Fibroblast of skin of scalp (primary cell): Measurements from ENCODE around the gene FCRL5.
"Not testable (repeated sequence)": the region's sequence is repeated elsewhere in the genome, so short reads cannot be mapped to it uniquely, and the experiment has no call there.

Experiments
- DNase-seq: peaks from one replicate; pipeline ENCODE4 v3.0.0-alpha.2; 2013

Gene FCRL5

DNA sequence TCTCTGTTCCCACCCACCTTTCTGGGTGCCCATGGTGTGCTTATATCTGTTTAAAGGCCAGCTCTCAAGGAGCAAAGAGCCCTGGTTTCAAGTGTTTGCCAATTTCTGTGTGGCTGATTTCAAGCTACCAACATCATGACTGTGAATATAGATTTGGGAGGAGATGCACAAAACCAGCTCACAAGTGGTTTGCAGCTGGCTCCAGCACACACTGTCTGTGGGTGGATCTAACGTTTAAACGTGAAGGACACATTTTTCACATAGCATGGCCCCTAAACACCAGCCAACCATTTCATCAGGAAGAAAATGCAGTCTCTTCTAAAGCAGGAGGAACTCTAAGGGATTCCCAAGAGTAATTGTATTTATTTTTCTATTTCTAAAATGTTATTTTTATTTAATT, 65.2 kb downstream of the FCRL5 start:
- DNase-seq, result no peak

DNA sequence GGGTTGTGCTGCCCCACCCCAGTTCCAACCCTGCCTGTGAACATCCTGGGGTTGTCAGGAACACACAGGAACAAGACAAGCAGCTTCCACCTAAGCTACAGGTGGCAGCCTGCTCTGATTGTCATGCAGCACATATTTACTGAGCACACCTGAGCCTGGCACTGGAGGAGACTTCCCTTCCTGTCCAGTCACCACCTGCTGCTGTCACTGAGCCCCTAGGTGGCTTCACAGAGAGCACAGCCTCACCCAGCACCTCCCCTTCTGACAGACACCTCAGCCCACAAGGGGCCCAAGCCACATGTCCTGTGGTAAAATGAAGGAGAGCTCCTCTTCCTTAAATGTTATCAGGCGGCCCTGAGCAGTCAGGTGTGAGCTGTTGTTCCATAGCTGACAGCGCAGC, 65.9 kb downstream of the FCRL5 start:
- DNase-seq, result not testable (repeated sequence)

DNA sequence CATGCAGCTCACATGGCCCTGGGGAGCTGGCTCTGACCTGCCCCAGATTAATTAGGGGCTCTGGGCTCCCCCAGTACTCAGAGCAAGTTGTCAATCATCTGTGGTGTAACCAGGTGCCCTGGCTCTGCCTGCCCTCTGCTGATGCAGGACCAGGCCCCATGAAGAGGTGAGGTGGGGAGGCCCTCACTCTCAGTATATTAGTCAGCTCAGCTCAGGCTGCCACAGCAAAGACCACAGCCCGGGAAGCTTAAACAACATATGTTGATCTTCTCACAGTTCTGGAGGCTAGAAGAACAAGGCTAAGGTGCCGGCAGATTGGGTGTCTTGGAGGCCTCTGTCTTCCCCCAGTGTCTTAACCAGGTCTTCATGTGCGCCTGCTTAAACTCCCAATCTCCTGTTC, 66.5 kb downstream of the FCRL5 start:
- DNase-seq, result no peak

DNA sequence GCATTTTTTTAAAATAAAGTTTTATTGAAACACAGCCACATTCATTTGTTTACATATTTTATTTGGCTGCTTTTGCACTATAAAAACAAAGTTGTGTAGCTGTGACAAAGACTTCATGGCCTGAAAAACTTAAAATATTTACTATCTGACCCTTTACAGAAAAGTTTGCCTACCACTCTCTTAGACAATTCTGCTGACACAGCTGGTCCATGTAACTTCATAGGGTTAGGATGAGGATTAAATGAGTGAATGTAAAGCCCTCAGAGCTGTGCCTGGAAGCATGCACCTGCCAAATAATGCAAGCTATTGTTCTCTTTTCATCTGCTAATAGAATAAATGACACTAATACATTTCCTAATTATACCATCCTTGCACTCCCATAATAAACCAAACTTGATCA, 67.7 kb downstream of the FCRL5 start:
- DNase-seq, result no peak

DNA sequence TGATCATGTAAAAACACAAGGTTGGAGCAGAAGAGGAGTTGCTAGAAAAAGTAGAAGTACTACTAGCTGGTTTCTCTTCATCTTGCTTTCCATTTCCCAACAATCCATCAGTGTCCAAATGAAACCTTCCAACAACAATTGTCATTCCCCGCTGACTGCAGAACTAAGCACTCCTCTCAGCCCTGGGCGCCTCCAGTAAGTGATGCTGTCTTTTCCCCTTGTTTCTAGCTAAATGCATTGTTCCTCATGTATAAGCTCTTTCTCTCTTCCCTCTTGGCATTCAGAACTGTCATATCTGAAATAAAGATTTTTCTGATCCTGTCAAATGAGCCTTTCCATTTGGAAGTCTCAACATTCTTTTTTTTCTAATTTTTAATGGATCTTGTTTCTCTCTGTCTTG, 68.7 kb downstream of the FCRL5 start:
- DNase-seq, result no peak

DNA sequence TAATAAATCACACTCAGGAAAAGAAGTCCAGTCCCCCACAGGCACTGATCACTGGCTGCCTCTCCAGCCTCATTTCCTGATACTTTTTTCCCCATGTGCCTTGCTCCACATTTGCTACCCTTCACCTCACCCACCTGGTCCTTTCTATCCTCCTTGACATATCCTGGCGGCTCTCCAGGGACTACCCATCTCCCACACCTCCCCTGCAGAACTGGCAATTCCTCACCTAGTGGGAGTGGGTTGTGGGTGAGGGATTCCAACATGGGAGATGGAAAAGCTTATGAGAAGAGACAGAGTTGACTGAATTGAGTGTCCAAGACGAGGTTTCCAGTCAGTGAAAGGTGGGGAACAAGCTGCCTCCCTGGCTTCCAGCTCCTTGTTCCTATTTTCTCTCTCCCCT, 69.6 kb downstream of the FCRL5 start:
- no peak for DNase-seq

DNA sequence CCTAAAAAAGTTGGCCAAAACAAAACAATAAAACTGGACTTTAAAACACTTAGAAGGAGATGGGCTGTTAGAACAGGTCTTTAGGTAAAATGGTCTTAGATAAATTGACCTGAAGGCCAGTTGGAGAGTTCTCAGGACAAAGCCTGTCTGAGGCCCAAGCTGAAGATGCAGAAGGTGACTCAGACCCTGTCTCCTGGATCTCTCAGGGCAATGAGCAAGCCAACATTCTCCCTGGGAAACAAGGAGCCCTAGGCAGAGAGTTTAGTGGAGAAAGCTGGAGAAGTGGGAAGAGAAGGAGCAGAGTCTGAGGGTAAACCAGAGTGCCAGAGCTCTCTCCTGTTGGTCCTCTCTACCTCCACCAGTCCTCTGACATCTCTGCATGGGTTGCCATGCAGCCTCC, 70.1 kb downstream of the FCRL5 start:
- DNase-seq, result no peak

DNA sequence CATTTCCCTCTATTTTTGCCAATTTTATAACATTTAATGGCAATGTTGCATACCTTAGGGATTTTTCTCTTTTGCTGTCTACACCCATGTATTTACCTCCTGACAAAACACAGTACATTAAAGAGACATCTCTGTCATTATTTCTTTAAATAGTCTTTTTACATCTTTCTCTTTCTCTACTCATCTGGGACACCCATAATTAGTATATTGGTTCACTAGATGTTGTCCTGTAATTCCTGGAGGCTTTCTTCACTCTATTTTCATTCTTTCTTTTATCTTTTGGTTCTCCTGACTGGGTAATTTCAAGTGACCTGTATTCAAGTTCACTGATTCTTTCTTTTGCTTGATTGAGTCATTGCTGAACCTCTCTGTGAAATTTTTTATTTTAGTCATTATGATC, 74.3 kb downstream of the FCRL5 start:
- DNase-seq, result no peak

DNA sequence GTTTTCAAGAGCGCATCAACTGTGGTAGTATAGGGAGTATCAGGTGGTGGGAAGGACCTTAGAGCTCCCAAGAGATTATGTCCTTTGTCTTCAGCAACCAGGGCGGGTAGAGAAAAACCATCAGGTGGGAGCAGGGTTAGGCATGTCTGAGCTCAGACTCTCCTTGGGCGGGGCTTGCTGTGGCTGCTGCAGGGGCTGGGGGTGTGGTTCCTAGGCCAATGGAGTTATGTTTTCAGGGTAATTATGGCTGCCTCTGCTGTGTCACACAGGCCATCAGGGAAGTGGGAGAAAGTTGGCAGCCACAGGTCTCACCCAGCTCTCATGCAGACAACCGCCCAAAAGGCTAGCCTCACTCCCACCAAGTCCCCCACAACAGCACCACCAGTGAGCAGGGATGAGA, 74.9 kb downstream of the FCRL5 start:
- DNase-seq, result no peak

DNA sequence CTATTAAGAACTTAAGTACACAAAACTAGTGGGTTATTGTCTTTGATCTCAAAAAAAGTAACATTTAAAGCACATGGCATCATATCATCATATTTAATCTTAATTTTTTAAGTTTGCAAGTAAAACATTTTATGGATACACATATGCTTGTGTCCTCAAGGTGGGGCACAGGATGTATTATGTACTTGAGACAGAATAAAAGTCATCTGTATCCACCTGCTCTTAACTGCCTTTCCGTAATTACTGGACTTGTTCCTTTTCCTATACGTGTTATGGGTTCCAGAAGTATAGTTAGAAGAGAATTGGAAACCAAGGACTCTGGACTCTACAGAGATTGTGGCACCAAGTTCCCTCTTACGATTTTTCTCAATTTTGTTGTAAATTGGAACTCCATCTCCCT, 79.4 kb downstream of the FCRL5 start:
- no peak for DNase-seq

DNA sequence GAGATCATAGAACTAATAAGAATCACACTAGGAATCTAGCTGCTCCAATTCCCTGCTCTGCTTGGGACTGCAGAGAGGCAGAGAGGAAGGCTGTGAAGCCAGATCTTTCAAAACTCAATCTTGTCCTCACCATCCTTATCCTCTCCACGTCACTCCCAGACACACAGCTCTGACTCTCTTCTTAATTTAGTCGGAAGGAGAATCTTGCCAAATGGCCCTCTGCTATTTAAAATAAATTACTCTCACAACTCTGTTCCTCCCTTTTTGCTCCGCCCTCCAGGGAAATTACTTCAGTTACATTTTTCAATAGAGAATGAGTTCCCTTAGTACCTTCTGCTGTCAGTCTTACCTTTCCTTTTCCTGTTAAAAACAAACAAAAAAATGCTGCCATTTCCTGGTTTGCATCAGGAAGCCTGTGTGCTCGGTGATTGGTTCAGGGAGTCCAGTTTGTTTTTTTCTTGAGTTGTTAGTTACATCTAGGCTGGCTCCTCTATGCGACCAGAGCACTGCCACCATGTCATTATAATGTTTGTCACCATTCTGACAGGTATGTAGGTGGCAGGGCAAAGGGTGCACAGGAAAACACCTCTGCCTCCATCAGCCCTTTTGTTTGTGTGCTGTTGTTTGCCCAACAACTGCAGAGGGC, 80.1 kb downstream of the FCRL5 start:
- no peak for DNase-seq

DNA sequence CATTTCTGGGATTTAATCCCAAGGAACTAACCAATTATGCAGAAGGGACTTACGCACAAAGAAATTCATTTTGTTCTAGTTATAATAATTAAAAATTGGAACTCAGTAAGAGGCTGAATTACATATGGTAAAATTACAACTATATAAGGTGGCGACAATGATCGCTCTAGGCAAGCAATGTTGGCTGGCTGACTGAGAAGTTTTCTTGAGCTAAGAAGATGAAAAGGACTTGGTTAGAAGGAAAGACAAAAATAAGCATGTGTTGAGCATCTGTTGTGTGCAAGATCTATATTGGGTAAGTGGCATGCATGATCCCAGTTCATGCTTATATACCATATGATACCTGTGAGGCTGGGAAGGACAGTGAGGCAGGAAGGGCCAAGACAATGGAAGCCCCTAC, 80.8 kb downstream of the FCRL5 start:
- no peak for DNase-seq

DNA sequence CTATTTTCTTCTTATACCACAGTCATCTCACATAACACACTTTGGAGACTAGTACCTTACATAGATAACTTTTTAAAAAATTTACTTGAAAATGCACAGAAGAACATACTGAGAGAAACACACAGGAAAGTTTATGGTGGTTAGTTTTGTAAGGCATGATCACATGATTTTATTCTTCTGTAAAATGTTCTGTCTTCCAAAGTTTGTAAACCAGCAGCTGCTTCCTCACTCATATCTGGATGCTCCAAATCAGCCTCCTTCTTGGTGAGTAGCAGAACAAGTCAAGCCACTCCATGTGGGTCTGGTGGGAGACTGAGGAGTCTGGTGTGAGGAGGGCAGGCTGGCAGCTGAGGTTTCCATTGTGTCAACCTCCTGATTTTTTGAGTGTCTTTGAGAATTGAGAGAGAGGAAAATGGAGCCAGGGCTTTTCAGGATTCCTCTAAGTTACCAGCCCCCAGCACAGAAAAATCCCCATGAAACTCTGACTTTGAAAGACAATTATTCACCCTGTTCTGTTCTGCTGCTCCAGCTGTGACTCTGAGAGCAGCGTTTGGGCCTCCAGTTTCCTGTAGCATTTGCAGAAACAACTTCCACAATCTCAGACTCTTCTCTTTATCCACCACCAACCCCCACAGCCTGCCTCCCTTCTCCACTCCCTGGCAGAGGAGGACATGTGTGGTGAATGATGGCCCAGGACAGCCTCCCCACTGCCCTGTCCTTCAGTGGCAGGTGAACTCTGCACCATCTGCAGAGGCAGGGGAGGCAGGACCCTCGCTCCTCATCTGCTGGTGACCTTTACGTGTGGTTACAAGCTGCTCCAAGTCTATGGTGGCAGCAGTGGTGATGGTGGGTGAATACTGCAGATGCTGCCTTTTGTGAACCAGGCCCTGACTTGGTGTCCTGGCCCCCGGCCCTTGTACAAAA, 82.3 kb downstream of the FCRL5 start:
- DNase-seq, result no peak

DNA sequence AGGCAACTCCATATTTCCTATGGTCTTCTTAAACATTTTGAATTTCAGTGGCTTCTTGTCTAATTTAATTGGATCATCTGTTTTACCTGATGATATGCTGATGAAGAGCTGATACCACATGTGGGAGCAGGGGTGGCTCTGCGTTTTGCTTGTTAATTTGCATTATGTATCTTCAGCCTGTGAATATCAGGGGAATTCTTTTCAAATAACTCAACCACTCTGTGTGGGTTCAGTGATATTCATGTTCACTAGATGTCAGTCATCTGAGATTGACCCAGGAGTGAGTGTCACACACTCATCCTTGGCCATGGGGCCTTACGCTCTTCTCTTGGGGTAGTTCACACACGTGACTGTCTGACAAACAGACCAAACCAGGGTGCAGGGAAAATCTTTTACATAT, 83.0 kb downstream of the FCRL5 start:
- DNase-seq, result no peak

DNA sequence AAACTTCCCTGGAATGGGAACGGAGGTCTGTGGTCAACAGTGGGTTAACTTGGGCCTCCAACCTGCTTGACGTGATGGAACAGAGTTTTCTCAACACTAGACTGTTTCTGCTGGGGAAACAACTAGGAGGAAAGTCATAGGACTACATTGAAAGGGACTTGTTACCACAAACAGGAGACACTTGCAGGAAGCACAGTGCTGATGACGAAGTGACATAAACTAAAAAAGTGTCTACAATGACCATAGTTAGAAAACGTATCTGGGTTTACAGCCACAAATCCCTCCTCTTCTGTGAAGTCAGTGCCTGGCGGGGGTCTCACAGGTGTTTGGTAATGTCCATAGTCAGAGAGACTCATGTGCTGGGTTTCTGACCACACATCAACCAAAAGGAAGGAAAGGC, 86.3 kb downstream of the FCRL5 start:
- no peak for DNase-seq
